Breast epithelium (tissue), 3 donors: Measurements from ENCODE around the gene CMC4.
A peak's percentile ranks its signal among the peaks of the same experiment; 100 is the strongest.

Experiments used
- POLR2A ChIP-seq: fragments of 450-650 bp; IDR thresholded peaks from one replicate; pipeline ENCODE4 v1.6.1; 2016; ENCODE audit warnings: antibody characterized with exemption, mild to moderate bottlenecking, moderate library complexity
- POLR2AphosphoS5 ChIP-seq, 3 donors: sonication (generic); formaldehyde crosslinking; IDR thresholded peaks; one replicate each; pipeline ENCODE4 v1.6.1; 2017; ENCODE audit warnings: antibody characterized with exemption in 3 of 3
- TF ChIP-seq, protein P1 (sequence below), 3 donors: fragments of 450-650 bp; IDR thresholded peaks; one replicate each; pipeline ENCODE4 v1.5.1; 2016 to 2017; ENCODE audit warnings: antibody characterized with exemption in 3 of 3, mild to moderate bottlenecking in 3 of 3, moderate library complexity in 3 of 3

DNA sequence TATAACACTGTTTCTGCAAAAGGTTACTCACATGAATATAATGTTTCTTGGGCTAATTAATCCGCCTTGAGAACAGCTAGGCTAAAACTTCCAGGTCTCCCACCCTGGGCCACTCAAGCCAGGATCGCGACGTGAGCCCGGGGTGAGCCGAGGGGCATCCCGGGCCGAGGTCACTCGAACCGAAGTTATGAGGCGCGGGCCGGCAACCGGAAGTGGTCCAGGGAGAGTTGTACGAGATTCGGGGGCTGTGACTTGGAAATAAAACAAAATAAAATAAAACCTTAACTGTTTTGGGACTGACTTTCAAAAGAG, 317 bp downstream of the CMC4 start:
- TF ChIP-seq, protein P1, sequence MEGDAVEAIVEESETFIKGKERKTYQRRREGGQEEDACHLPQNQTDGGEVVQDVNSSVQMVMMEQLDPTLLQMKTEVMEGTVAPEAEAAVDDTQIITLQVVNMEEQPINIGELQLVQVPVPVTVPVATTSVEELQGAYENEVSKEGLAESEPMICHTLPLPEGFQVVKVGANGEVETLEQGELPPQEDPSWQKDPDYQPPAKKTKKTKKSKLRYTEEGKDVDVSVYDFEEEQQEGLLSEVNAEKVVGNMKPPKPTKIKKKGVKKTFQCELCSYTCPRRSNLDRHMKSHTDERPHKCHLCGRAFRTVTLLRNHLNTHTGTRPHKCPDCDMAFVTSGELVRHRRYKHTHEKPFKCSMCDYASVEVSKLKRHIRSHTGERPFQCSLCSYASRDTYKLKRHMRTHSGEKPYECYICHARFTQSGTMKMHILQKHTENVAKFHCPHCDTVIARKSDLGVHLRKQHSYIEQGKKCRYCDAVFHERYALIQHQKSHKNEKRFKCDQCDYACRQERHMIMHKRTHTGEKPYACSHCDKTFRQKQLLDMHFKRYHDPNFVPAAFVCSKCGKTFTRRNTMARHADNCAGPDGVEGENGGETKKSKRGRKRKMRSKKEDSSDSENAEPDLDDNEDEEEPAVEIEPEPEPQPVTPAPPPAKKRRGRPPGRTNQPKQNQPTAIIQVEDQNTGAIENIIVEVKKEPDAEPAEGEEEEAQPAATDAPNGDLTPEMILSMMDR (IDR thresholded peaks at IDR 0.05), result no peak
- TF ChIP-seq POLR2A (no peak), POLR2AphosphoS5 (IDR thresholded peaks at IDR 0.05) (peak in 1 of 3 donors; percentile 13)
